ENCODE data around the gene LRRC25. TPM values are rescaled to one million over a fixed set of nuclear protein-coding genes. Genes with fewer than 3 reads are reported as not detected.

Gene LRRC25
- total RNA-seq, 1 experiment from 2014 or later = not detected

DNA sequence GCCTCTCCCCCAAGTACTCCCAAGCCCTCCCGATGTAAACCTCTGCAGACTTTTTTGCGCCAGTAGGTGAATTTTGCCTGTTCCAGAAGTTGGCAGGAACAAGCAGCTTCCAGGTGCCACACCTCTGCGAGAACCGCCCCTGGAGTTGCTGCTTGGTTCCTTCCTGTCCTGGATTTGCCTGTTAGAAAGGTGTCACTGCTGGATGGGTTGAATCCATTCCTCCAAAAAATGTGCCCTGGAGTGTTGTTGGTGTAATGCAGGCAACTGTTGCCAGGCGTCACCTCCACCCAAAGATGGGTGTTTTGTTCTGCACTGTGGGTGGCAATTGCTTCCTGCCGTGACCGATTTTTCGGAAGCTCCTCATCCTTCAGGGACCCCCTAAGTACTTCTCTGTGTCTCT is 51.3 kb downstream of the LRRC25 start:
- no peak for DNase-seq (ENCODE audit: low spot score)

DNA sequence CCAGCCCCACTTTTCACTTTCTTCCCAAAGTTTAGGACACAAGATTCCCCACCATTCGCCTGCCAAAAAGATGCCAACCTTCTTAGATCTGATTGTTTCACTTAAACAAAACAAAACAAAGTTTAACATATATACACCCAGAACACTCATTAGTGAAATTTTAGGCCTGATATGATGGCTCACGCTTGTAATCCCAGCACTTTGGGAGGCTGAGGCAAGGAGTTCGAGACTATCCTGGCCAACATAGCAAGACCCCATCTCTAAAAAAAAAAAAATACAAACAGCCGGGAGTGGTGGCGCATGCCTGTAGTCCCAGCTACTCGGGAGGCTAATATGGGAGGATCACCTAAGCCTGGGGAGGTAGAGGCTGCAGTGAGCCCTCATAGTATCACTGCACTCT is 52.1 kb downstream of the LRRC25 start:
- DNase-seq (ENCODE audit: low spot score) = no peak

DNA sequence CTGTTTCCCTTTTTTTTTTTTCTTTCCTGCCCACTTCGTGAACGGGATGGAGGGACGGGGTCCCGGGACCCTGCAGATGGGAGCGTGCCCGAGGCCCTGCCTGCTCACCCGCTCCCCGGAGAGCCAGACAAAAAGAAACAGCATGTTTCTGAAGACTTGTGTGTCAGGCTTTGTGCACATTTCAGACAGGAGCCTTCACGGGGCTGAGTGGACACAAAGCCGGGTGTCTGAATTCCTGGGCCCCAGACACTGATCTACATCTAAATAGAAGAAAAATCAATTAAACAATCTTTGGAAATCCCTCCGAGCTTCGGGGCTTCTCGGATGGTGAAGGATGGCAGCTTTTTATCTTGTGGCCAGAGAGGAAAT is 52.9 kb downstream of the LRRC25 start:
- DNase-seq (ENCODE audit: low spot score) = no peak

DNA sequence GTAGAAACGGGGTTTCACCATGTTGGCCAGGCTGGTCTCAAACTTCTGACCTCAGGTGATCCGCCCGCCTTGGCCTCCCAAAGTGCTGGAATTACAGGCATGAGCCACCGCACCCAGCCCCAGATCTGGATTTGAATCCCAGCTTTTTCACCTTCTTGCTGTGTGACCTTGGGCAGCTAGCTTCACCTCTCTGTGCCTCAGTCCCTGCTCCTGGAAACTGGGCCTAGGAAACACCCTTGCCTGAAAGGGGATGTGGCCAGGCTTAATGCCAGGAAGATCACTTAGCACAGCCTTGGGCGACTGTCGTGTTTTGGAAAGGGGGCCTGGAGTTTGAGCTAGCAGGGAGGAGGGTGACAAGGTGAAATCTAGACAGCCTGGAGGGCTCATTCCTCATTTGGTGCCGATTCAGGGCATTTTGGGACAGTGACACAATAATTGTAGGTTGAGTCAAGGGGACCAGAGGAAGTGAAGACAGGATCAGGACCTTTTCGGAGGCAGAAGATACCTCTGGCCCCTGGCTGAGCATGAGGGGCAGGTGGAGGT is 55.3 kb downstream of the LRRC25 start:
- no peak for DNase-seq (ENCODE audit: low spot score)

Other genes with a start within 250 kb of the LRRC25 start
- 32.3 and 43.2 TPM in 2 replicates for gene PIK3R2, start 244.5 kb downstream of the LRRC25 start, total RNA-seq (2014; rRNA removed; shearing (Covaris generic))
- gene IFI30, start 223.8 kb downstream of the LRRC25 start, total RNA-seq (2014; rRNA removed; shearing (Covaris generic)) = 28.2 and 40.5 TPM in 2 replicates
- 17.1 and 40.0 TPM in 2 replicates for gene MPV17L2, start 204.4 kb downstream of the LRRC25 start, total RNA-seq (2014; rRNA removed; shearing (Covaris generic))
- gene RAB3A, start 193.6 kb downstream of the LRRC25 start, total RNA-seq (2014; rRNA removed; shearing (Covaris generic)) = 0.26 and 2.6 TPM in 2 replicates
- gene PDE4C, start 171.2 kb downstream of the LRRC25 start, total RNA-seq (2014; rRNA removed; shearing (Covaris generic)) = 0.02 TPM in 1 of 2 replicates, not detected in the other
- gene IQCN, start 123.2 kb downstream of the LRRC25 start, total RNA-seq (2014; rRNA removed; shearing (Covaris generic)) = 0.69 and 1.2 TPM in 2 replicates
- gene JUND, start 116.0 kb downstream of the LRRC25 start, total RNA-seq (2014; rRNA removed; shearing (Covaris generic)) = 91.3 and 129 TPM in 2 replicates
- 403 and 478 TPM in 2 replicates for gene LSM4, start 74.5 kb downstream of the LRRC25 start, total RNA-seq (2014; rRNA removed; shearing (Covaris generic))
- 14.6 and 19.1 TPM in 2 replicates for gene PGPEP1, start 57.0 kb downstream of the LRRC25 start, total RNA-seq (2014; rRNA removed; shearing (Covaris generic))
- 89.8 and 93.9 TPM in 2 replicates for gene GDF15, start 11.5 kb downstream of the LRRC25 start, total RNA-seq (2014; rRNA removed; shearing (Covaris generic))
- gene SSBP4, start 21.8 kb upstream of the LRRC25 start, total RNA-seq (2014; rRNA removed; shearing (Covaris generic)) = 88.7 and 127 TPM in 2 replicates
- 0.72 and 0.98 TPM in 2 replicates for gene ISYNA1, start 40.5 kb upstream of the LRRC25 start, total RNA-seq (2014; rRNA removed; shearing (Covaris generic))
- 9.0 and 10.3 TPM in 2 replicates for gene ELL, start 124.4 kb upstream of the LRRC25 start, total RNA-seq (2014; rRNA removed; shearing (Covaris generic))
- gene FKBP8, start 146.0 kb upstream of the LRRC25 start, total RNA-seq (2014; rRNA removed; shearing (Covaris generic)) = 286 and 312 TPM in 2 replicates
- gene KXD1, start 160.2 kb upstream of the LRRC25 start, total RNA-seq (2014; rRNA removed; shearing (Covaris generic)) = 111 and 117 TPM in 2 replicates
- gene UBA52, start 174.2 kb upstream of the LRRC25 start, total RNA-seq (2014; rRNA removed; shearing (Covaris generic)) = 779 and 974 TPM in 2 replicates
- gene REX1BD, start 191.2 kb upstream of the LRRC25 start, total RNA-seq (2014; rRNA removed; shearing (Covaris generic)) = 122 and 137 TPM in 2 replicates
- 29.3 and 55.9 TPM in 2 replicates for gene CRLF1, start 209.2 kb upstream of the LRRC25 start, total RNA-seq (2014; rRNA removed; shearing (Covaris generic))
- gene TMEM59L, start 215.2 kb upstream of the LRRC25 start, total RNA-seq (2014; rRNA removed; shearing (Covaris generic)) = 5.2 and 5.4 TPM in 2 replicates
- 2.5 and 5.3 TPM in 2 replicates for gene KLHL26, start 239.4 kb upstream of the LRRC25 start, total RNA-seq (2014; rRNA removed; shearing (Covaris generic))